Mesenchymal stem cell (in vitro differentiated cells and primary cell): Measurements from ENCODE around the gene CDC16.
"Not testable (repeated sequence)": the region's sequence is repeated elsewhere in the genome, so short reads cannot be mapped to it uniquely, and the experiment has no call there.

Source experiments
- DNase-seq: peaks from one replicate; pipeline ENCODE4 v3.0.0-alpha.2; 2013
- H2AFZ ChIP-seq: one replicate; pipeline ENCODE4 v1.6.1; 2013; ENCODE audit warnings: low read depth, mild to moderate bottlenecking, control low read depth, inconsistent platforms, low read length, moderate library complexity
- H2AK5ac ChIP-seq: 2 replicates; pipeline ENCODE4 v1.6.1; 2013; ENCODE audit warnings: low read length, moderate library complexity, mild to moderate bottlenecking, inconsistent platforms; ENCODE audit not compliant: severe bottlenecking
- H2BK120ac ChIP-seq: one replicate; pipeline ENCODE4 v1.6.1; 2013; ENCODE audit warnings: low read depth, mild to moderate bottlenecking, inconsistent platforms, low read length, moderate library complexity
- H2BK12ac ChIP-seq, 2 experiments: one replicate each; pipeline ENCODE4 v1.6.1; 2013; ENCODE audit warnings: inconsistent platforms in 2 of 2, low read length in 2 of 2, mild to moderate bottlenecking in 2 of 2, moderate library complexity in 2 of 2, control low read depth in 1 of 2
- H2BK15ac ChIP-seq: one replicate; pipeline ENCODE4 v1.6.1; 2013; ENCODE audit warnings: mild to moderate bottlenecking, low read depth, inconsistent platforms; ENCODE audit not compliant: poor library complexity, severe bottlenecking
- H2BK5ac ChIP-seq: 2 replicates; pipeline ENCODE4 v1.6.1; 2013; ENCODE audit warnings: low read depth, mild to moderate bottlenecking, low read length, control low read depth, inconsistent platforms; ENCODE audit not compliant: poor library complexity, severe bottlenecking
- H3K14ac ChIP-seq, 2 experiments: one replicate each; pipeline ENCODE4 v1.6.1; 2013; ENCODE audit warnings: inconsistent platforms in 2 of 2, low read length in 2 of 2, control low read depth in 1 of 2, mild to moderate bottlenecking in 1 of 2, moderate library complexity in 1 of 2
- H3K18ac ChIP-seq, 2 experiments: one replicate each; pipeline ENCODE4 v1.6.1; 2013; ENCODE audit warnings: inconsistent platforms in 2 of 2, low read length in 2 of 2, control low read depth in 1 of 2, low read depth in 1 of 2, mild to moderate bottlenecking in 1 of 2
- H3K23ac ChIP-seq, 2 experiments: one replicate each; pipeline ENCODE4 v1.6.1; 2013; ENCODE audit warnings: inconsistent platforms in 2 of 2, low read length in 2 of 2, mild to moderate bottlenecking in 2 of 2, moderate library complexity in 2 of 2, control low read depth in 1 of 2
- H3K27ac ChIP-seq: 2 replicates; pipeline ENCODE4 v1.5.1; 2013; ENCODE audit warnings: mild to moderate bottlenecking, moderate library complexity, low read length, control low read depth, inconsistent platforms; ENCODE audit not compliant: poor library complexity, severe bottlenecking
- H3K27me3 ChIP-seq, 2 experiments: 2 replicates each; pipeline versions ENCODE4 v1.6.1 to v1.7.0; 2013; ENCODE audit warnings: low read length in 2 of 2, mild to moderate bottlenecking in 2 of 2, moderate library complexity in 2 of 2, control low read depth in 1 of 2, inconsistent platforms in 1 of 2; ENCODE audit not compliant: control insufficient read depth in 1 of 2, insufficient read depth in 1 of 2
- H3K36me3 ChIP-seq, 2 experiments: 2 replicates each; pipeline versions ENCODE4 v1.6.1 to v1.7.0; 2013; ENCODE audit warnings: low read length in 2 of 2, control low read depth in 1 of 2, inconsistent platforms in 1 of 2, low read depth in 1 of 2, mild to moderate bottlenecking in 1 of 2; ENCODE audit not compliant: insufficient read depth in 2 of 2, control insufficient read depth in 1 of 2
- H3K4ac ChIP-seq, 2 experiments: one replicate each; pipeline ENCODE4 v1.6.1; 2013; ENCODE audit warnings: inconsistent platforms in 2 of 2, low read length in 2 of 2, mild to moderate bottlenecking in 2 of 2, moderate library complexity in 2 of 2, control low read depth in 1 of 2, low read depth in 1 of 2
- H3K4me1 ChIP-seq: 2 replicates; pipeline ENCODE4 v1.6.1; 2013; ENCODE audit warnings: low read depth, low read length, control low read depth; ENCODE audit not compliant: control insufficient read depth, insufficient read depth
- H3K4me2 ChIP-seq: 2 replicates; pipeline ENCODE4 v1.6.1; 2013; ENCODE audit warnings: low read length, mild to moderate bottlenecking, inconsistent platforms; ENCODE audit not compliant: poor library complexity, severe bottlenecking
- H3K4me3 ChIP-seq, 2 experiments: 2 replicates each; pipeline versions ENCODE4 v1.5.1 to v1.7.0; 2013; ENCODE audit warnings: low read length in 2 of 2, mild to moderate bottlenecking in 2 of 2, control low read depth in 1 of 2, low read depth in 1 of 2; ENCODE audit not compliant: insufficient read depth in 1 of 2
- H3K79me1 ChIP-seq: replicated peaks from 2 replicates; pipeline ENCODE4 v1.6.1; 2013; ENCODE audit warnings: mild to moderate bottlenecking, control low read depth, low read length, inconsistent platforms; ENCODE audit not compliant: poor library complexity, severe bottlenecking
- H3K9ac ChIP-seq: 2 replicates; pipeline ENCODE4 v1.7.0; 2013; ENCODE audit warnings: mild to moderate bottlenecking, low read length, moderate library complexity
- H3K9me3 ChIP-seq: 2 replicates; pipeline ENCODE4 v1.7.0; 2013; ENCODE audit warnings: mild to moderate bottlenecking, low read length; ENCODE audit not compliant: control insufficient read depth
- H4K8ac ChIP-seq: one replicate; pipeline ENCODE4 v1.6.1; 2013; ENCODE audit warnings: inconsistent platforms, mild to moderate bottlenecking, low read length, moderate library complexity
- H4K91ac ChIP-seq: one replicate; pipeline ENCODE4 v1.6.1; 2013; ENCODE audit warnings: mild to moderate bottlenecking, low read length, inconsistent platforms
- WGBS: methylation state at CpG from one replicate; pipeline ENCODE4 v1.1.7; 2013; ENCODE audit warnings: mixed read lengths; 5-methylcytosine and 5-hydroxymethylcytosine counted together

CDC16 gene

DNA sequence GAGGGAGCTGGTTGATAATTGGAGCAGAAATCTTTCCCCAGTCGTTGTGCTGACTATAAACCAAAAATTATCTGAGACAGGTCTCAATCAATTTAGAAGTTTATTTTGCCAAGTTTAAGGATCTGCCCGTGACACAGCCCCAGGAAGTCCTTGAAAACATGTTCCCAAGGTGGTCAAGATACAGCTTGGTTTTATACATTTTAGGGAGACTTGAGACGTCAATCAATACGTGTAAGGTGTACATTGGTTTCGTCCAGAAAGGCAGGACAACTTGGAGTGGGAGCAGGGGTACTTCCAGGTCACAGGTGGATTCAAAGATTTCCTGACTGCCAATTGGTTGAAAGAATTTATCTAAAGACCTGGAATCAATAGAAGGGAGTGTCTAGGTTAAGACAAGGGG is 38.1 kb upstream of the CDC16 start:
- no peak overlapping the region for H3K18ac ChIP-seq
- no peak overlapping the region for H2BK5ac ChIP-seq
- H3K4ac ChIP-seq = no peak overlapping the region
- H3K27me3 ChIP-seq = peaks cover 0 to 47% of the 10 kb centered on the region in 2 experiments
- DNase-seq = no peak
- H2BK15ac ChIP-seq = no peak overlapping the region
- H3K4me3 ChIP-seq = no peak overlapping the region
- H3K23ac ChIP-seq = no peak overlapping the region
- WGBS = 89% methylated on average over 5 of the region's 5 CpGs
- H3K36me3 ChIP-seq = no peaks in the 10 kb centered on the region
- no peak overlapping the region for H4K91ac ChIP-seq
- H3K9me3 ChIP-seq = peaks cover 3% of the 10 kb centered on the region
- peaks cover 1% of the 10 kb centered on the region for H3K4me1 ChIP-seq
- H2AK5ac ChIP-seq = no peak overlapping the region
- no peak overlapping the region for H3K14ac ChIP-seq
- no peak overlapping the region for H3K27ac ChIP-seq
- no peak overlapping the region for H3K4me2 ChIP-seq
- no peak overlapping the region for H2BK12ac ChIP-seq
- H4K8ac ChIP-seq = no peak overlapping the region
- H2AFZ ChIP-seq = no peak overlapping the region
- H3K79me1 ChIP-seq = no peaks in the 10 kb centered on the region
- H3K9ac ChIP-seq = no peak overlapping the region
- H2BK120ac ChIP-seq = no peak overlapping the region

- Histone ChIP-seq H2AFZ (no peak overlapping the region), H3K4me1 (peaks cover 1% of the 10 kb centered on the region), H3K36me3 (no peaks in the 10 kb centered on the region)
Observed at GRCh38 chr13:114198556-114198955, 36.1 kb upstream of the CDC16 start.

GRCh38 chr13:114199526-114199925 is 35.2 kb upstream of the CDC16 start:
- WGBS = 93% methylated on average over 43 of the region's 75 CpGs
- H3K27ac ChIP-seq, H2BK12ac ChIP-seq, H3K14ac ChIP-seq, H4K8ac ChIP-seq, H3K4me2 ChIP-seq, H4K91ac ChIP-seq, H3K79me1 ChIP-seq, H3K4ac ChIP-seq, DNase-seq, H2AK5ac ChIP-seq, H2BK15ac ChIP-seq, H3K23ac ChIP-seq, H3K9me3 ChIP-seq, H2BK5ac ChIP-seq, H2AFZ ChIP-seq, H3K4me1 ChIP-seq, H3K4me3 ChIP-seq, H3K9ac ChIP-seq, H3K36me3 ChIP-seq, H3K18ac ChIP-seq, H2BK120ac ChIP-seq: not testable (repeated sequence)
- H3K27me3 ChIP-seq = peaks cover 0 to 71% of the 10 kb centered on the region in 2 experiments

More at GRCh38 chr13:114198556-114198955, 36.1 kb upstream of the CDC16 start:
- 94% methylated on average over 3 of the region's 47 CpGs for WGBS
- no peak overlapping the region for H3K14ac ChIP-seq
- no peak overlapping the region for H4K8ac ChIP-seq
- no peak overlapping the region for H3K4ac ChIP-seq
- no peak overlapping the region for H3K9ac ChIP-seq
- no peak overlapping the region for H3K4me3 ChIP-seq
- no peak overlapping the region for H4K91ac ChIP-seq
- no peak overlapping the region for H2BK120ac ChIP-seq
- no peak overlapping the region for H3K4me2 ChIP-seq
- no peak for DNase-seq
- H2AK5ac ChIP-seq = no peak overlapping the region
- H2BK15ac ChIP-seq = no peak overlapping the region
- peaks cover 0 to 61% of the 10 kb centered on the region in 2 experiments for H3K27me3 ChIP-seq
- no peak overlapping the region for H2BK5ac ChIP-seq
- no peak overlapping the region for H3K23ac ChIP-seq
- H3K79me1 ChIP-seq = no peaks in the 10 kb centered on the region
- no peak overlapping the region for H2BK12ac ChIP-seq
- H3K9me3 ChIP-seq = no peaks in the 10 kb centered on the region
- H3K18ac ChIP-seq = no peak overlapping the region
- H3K27ac ChIP-seq = no peak overlapping the region

DNA sequence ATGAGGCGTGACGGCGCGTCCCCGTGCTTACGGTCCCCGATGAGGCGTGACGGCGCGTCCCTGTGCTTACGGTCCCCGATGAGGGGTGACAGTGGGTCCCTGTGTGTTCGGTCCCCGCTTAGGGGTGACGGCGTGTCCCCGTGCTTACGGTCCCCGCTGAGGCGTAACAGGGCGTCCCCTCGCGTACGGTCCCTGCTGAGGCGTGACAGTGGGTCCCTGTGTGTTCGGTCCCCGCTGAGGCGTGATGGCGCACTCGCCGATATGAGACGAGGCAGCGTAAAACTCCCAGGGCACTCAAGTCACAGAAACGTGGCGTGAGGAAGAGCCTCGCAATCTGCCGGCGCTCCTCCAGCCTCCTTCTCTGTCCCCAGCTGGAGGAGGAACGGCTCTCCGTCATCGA is 34.7 kb upstream of the CDC16 start:
- Histone ChIP-seq H4K8ac (no peak overlapping the region), H3K27ac (no peak overlapping the region), H2AFZ (no peak overlapping the region), H3K27me3 (peaks cover 0 to 69% of the 10 kb centered on the region in 2 experiments), H2BK5ac (no peak overlapping the region), H3K4me1 (peaks cover 1% of the 10 kb centered on the region), H3K4me2 (no peak overlapping the region), H2AK5ac (no peak overlapping the region), H3K4ac (no peak overlapping the region), H3K14ac (peak overlapping the region in 1 of 2 experiments; percentile 29), H3K9me3 (no peaks in the 10 kb centered on the region), H2BK12ac (no peak overlapping the region), H3K9ac (peak overlapping the region; percentile 18), H3K4me3 (peak overlapping the region in 1 of 2 experiments; percentile 72), H3K79me1 (no peaks in the 10 kb centered on the region), H2BK120ac (no peak overlapping the region), H3K23ac (no peak overlapping the region), H4K91ac (no peak overlapping the region), H3K36me3 (no peaks in the 10 kb centered on the region), H3K18ac (no peak overlapping the region), H2BK15ac (no peak overlapping the region)
- WGBS = 97% methylated on average over 37 of the region's 42 CpGs
- no peak for DNase-seq
